Osteoblast (primary cell): Measurements from ENCODE around the gene KARS1. TPM values are rescaled to one million over a fixed set of nuclear protein-coding genes. Genes with fewer than 3 reads are reported as not detected.

ENCODE experiments used
- DNase-seq: peaks from one replicate; pipeline ENCODE4 v3.0.0; 2011; ENCODE audit warnings: low spot score, mixed read lengths; ENCODE audit not compliant: insufficient read length; ENCODE audit errors: missing footprints
- H2AFZ ChIP-seq: 2 replicates; pipeline ENCODE4 v1.6.0; 2011; ENCODE audit warnings: mild to moderate bottlenecking, low read length
- H3K27ac ChIP-seq: 2 replicates; pipeline ENCODE4 v1.5.1; 2011; ENCODE audit warnings: mild to moderate bottlenecking, low read depth, low read length, moderate library complexity
- H3K27me3 ChIP-seq: 2 replicates; pipeline ENCODE4 v1.6.0; 2012; ENCODE audit warnings: mild to moderate bottlenecking, control low read depth, inconsistent platforms, low read length, moderate library complexity; ENCODE audit not compliant: insufficient read depth
- H3K36me3 ChIP-seq: 2 replicates; pipeline ENCODE4 v1.5.1; 2011; ENCODE audit warnings: mild to moderate bottlenecking, low read length, control low read depth, moderate library complexity; ENCODE audit not compliant: insufficient read depth
- H3K4me1 ChIP-seq: 2 replicates; pipeline ENCODE4 v1.5.1; 2011; ENCODE audit warnings: mild to moderate bottlenecking, low read length, control low read depth, moderate library complexity; ENCODE audit not compliant: insufficient read depth
- H3K4me2 ChIP-seq: 2 replicates; pipeline ENCODE4 v1.6.0; 2011; ENCODE audit warnings: mild to moderate bottlenecking, low read length; ENCODE audit not compliant: insufficient read depth
- H3K4me3 ChIP-seq: fragments of 200-600 bp; sonication (generic); 3 replicates; pipeline ENCODE4 v1.5.1; 2012; ENCODE audit warnings: mild to moderate bottlenecking, low read length, inconsistent platforms; ENCODE audit not compliant: insufficient read depth
- H3K79me2 ChIP-seq: 2 replicates; pipeline ENCODE4 v1.6.0; 2012; ENCODE audit warnings: mild to moderate bottlenecking, low read length, control low read depth, inconsistent platforms; ENCODE audit not compliant: insufficient read depth
- H3K9me3 ChIP-seq: 2 replicates; pipeline ENCODE4 v1.5.1; 2011; ENCODE audit warnings: low read depth, low read length, control low read depth
- H4K20me1 ChIP-seq: 2 replicates; pipeline ENCODE4 v1.6.0; 2012; ENCODE audit warnings: mild to moderate bottlenecking, low read length, control low read depth; ENCODE audit not compliant: insufficient read depth
- CTCF ChIP-seq: IDR thresholded peaks from 2 replicates; pipeline ENCODE4 v1.5.1; 2011; ENCODE audit warnings: mild to moderate bottlenecking, low read depth, low read length, moderate library complexity; ENCODE audit errors: extremely low read depth
- total RNA-seq: library from RNA; depleted of rRNA; stranded (reverse); fragments of >200 nt; gene quantifications from 2 replicates; pipeline ENCODE4 v1.2.3, GENCODE V29; 2012

KARS1 gene
- total RNA-seq, 1 donor = 125 TPM

GRCh38 chr16:75621170-75621477 is 26.3 kb downstream of the KARS1 start:
- no peak for DNase-seq
- peak; percentile 53 for TF ChIP-seq CTCF
- Histone ChIP-seq H3K79me2 (peaks cover 12% of the 10 kb centered on the region), H3K36me3 (peaks cover 41% of the 10 kb centered on the region), H3K9me3 (no peaks in the 10 kb centered on the region), H3K4me3 (no peak overlapping the region), H3K4me1 (peaks cover 17% of the 10 kb centered on the region), H2AFZ (no peak overlapping the region), H3K27me3 (no peaks in the 10 kb centered on the region), H3K27ac (no peak overlapping the region), H3K4me2 (peak overlapping the region; percentile 85), H4K20me1 (no peaks in the 10 kb centered on the region)

- Histone ChIP-seq H3K27me3 (no peaks in the 10 kb centered on the region), H3K4me2 (no peak overlapping the region), H3K9me3 (no peaks in the 10 kb centered on the region), H3K4me1 (peaks cover 17% of the 10 kb centered on the region), H3K4me3 (no peak overlapping the region), H3K36me3 (peaks cover 39% of the 10 kb centered on the region), H3K27ac (no peak overlapping the region), H3K79me2 (peaks cover 12% of the 10 kb centered on the region), H4K20me1 (no peaks in the 10 kb centered on the region), H2AFZ (no peak overlapping the region)
- DNase-seq = no peak
- TF ChIP-seq CTCF = no peak
These were observed 26.9 kb downstream of the KARS1 start for GRCh38 chr16:75620326-75621169.

GRCh38 chr16:75618780-75619179 is 28.7 kb downstream of the KARS1 start:
- no peak overlapping the region for H2AFZ ChIP-seq
- TF ChIP-seq CTCF = no peak
- peaks cover 12% of the 10 kb centered on the region for H3K79me2 ChIP-seq
- peaks cover 45% of the 10 kb centered on the region for H3K36me3 ChIP-seq
- DNase-seq = no peak
- H3K4me1 ChIP-seq = peaks cover 15% of the 10 kb centered on the region
- no peaks in the 10 kb centered on the region for H4K20me1 ChIP-seq
- no peaks in the 10 kb centered on the region for H3K9me3 ChIP-seq
- no peak overlapping the region for H3K27ac ChIP-seq
- no peak overlapping the region for H3K4me2 ChIP-seq
- no peaks in the 10 kb centered on the region for H3K27me3 ChIP-seq
- H3K4me3 ChIP-seq = no peak overlapping the region

GRCh38 chr16:75617121-75617520 is 30.3 kb downstream of the KARS1 start:
- Histone ChIP-seq H3K27me3 (no peaks in the 10 kb centered on the region), H2AFZ (no peak overlapping the region), H3K4me2 (no peak overlapping the region), H3K9me3 (no peaks in the 10 kb centered on the region), H3K27ac (no peak overlapping the region), H4K20me1 (no peaks in the 10 kb centered on the region), H3K79me2 (peaks cover 6% of the 10 kb centered on the region), H3K4me1 (peaks cover 11% of the 10 kb centered on the region), H3K4me3 (no peak overlapping the region), H3K36me3 (peaks cover 55% of the 10 kb centered on the region)
- TF ChIP-seq CTCF = no peak
- DNase-seq = no peak
